AG04450 (cell line): ENCODE measurements around the gene FCHSD1. TPM values are rescaled to one million over a fixed set of nuclear protein-coding genes. Genes with fewer than 3 reads are reported as not detected.

Source experiments
- CTCF ChIA-PET: fragments of 300-600, 350-600 bp; formaldehyde crosslinking; extraction: SDS; loops from one replicate; lab custom pipeline; 2022; ENCODE audit warnings: antibody characterized with exemption, inconsistent platforms; lab: Charles Lee
- POLR2A ChIA-PET: fragments of 350-600 bp; formaldehyde crosslinking; extraction: SDS; loops from one replicate; lab custom pipeline; 2021; ENCODE audit warnings: antibody characterized with exemption, inconsistent platforms; lab: Yijun Ruan, JAX
- DNase-seq: peaks from one replicate; pipeline ENCODE4 v3.0.0-alpha.2; 2011; ENCODE audit warnings: low read depth, low spot score
- H3K27ac ChIP-seq: one replicate; pipeline ENCODE4 v1.5.1; 2012; ENCODE audit warnings: low read depth, low read length, control low read depth
- H3K27me3 ChIP-seq: one replicate; pipeline ENCODE4 v1.6.0; 2012; ENCODE audit warnings: low read length; ENCODE audit not compliant: control insufficient read depth, insufficient read depth
- H3K4me3 ChIP-seq: 2 replicates; pipeline ENCODE4 v1.5.1; 2011; ENCODE audit warnings: mild to moderate bottlenecking, low read depth, low read length, control low read depth
- H3K9me3 ChIP-seq: 2 replicates; pipeline ENCODE4 v1.5.1; 2012; ENCODE audit warnings: low read length; ENCODE audit not compliant: control insufficient read depth, insufficient read depth
- CTCF ChIP-seq: IDR thresholded peaks from 2 replicates; pipeline ENCODE4 v1.5.1; 2011; ENCODE audit warnings: low read depth, low read length, control low read depth, inconsistent platforms
- polyA plus RNA-seq: library from polyadenylated mRNA; depleted of rRNA; stranded (reverse); fragments of >200 nt; gene quantifications from 2 replicates; pipeline ENCODE4 v1.2.3, GENCODE V29; 2011

FCHSD1 gene
- polyA plus RNA-seq, 1 experiment: 28.1 TPM

GRCh38 chr5:141672071-141672840, 21.0 kb upstream of the FCHSD1 start:
- TF ChIP-seq CTCF: no peak
- CTCF ChIA-PET: interaction anchor here (0.6 to 1.5 kb wide), 4 partner anchors 29 to 1268 kb away, joined by 3 to 7 read pairs (median 3); no protein-coding TSS in a partner anchor
- no peak overlapping the region for H3K27ac ChIP-seq
- no peak overlapping the region for H3K4me3 ChIP-seq
- POLR2A ChIA-PET: no interaction called here
- H3K27me3 ChIP-seq: no peaks in the 10 kb centered on the region
- no peaks in the 10 kb centered on the region for H3K9me3 ChIP-seq
- DNase-seq: no peak

GRCh38 chr5:141669520-141669919, 18.3 kb upstream of the FCHSD1 start:
- Histone ChIP-seq H3K27me3 (no peaks in the 10 kb centered on the region), H3K4me3 (no peak overlapping the region), H3K9me3 (no peaks in the 10 kb centered on the region), H3K27ac (no peak overlapping the region)
- no peak for TF ChIP-seq CTCF
- ChIA-PET CTCF (interaction anchor here (0.8 to 1.7 kb wide), 7 partner anchors 23 to 291 kb away, joined by 3 to 11 read pairs (median 3); partner anchors contain the start of gene PCDH1), POLR2A (no interaction called here)
- DNase-seq: no peak

- Histone ChIP-seq H3K27ac (peak overlapping the region; percentile 21), H3K9me3 (no peaks in the 10 kb centered on the region), H3K27me3 (no peaks in the 10 kb centered on the region), H3K4me3 (no peak overlapping the region)
- no peak for DNase-seq
- ChIA-PET CTCF (interaction anchor here (0.9 to 1.5 kb wide), 4 partner anchors 23 to 210 kb away, joined by 3 to 11 read pairs (median 4); partner anchors contain the start of gene PCDH1), POLR2A (no interaction called here)
- TF ChIP-seq CTCF: no peak
Measured at GRCh38 chr5:141668601-141669265, 17.5 kb upstream of the FCHSD1 start.

- no peak for TF ChIP-seq CTCF
- CTCF ChIA-PET: interaction anchor here (2.2 kb wide), 1 partner anchor 72 kb away, joined by 6 read pairs; no protein-coding TSS in a partner anchor
- Histone ChIP-seq H3K27me3 (no peaks in the 10 kb centered on the region), H3K27ac (no peak overlapping the region), H3K4me3 (no peak overlapping the region), H3K9me3 (no peaks in the 10 kb centered on the region)
- no peak for DNase-seq
- POLR2A ChIA-PET: no interaction called here
Measured at GRCh38 chr5:141665995-141666940, 15.1 kb upstream of the FCHSD1 start.
